Panc1 (cell line): ENCODE results near the gene SDK1.

Experiments
- POLR2AphosphoS5 ChIP-seq: IDR thresholded peaks from 2 replicates; pipeline ENCODE4 v1.6.1; 2012; ENCODE audit warnings: mild to moderate bottlenecking, low read depth, low read length, moderate library complexity
- SIN3A ChIP-seq: IDR thresholded peaks from 2 replicates; pipeline ENCODE4 v1.6.1; 2012; ENCODE audit warnings: low read depth, mild to moderate bottlenecking, low read length, moderate library complexity, borderline replicate concordance; ENCODE audit not compliant: insufficient read depth
- TF ChIP-seq, protein P1 (sequence below): fragments of 450-650 bp; IDR thresholded peaks from 2 replicates; pipeline ENCODE4 v1.5.1; 2017; ENCODE audit warnings: mild to moderate bottlenecking
- TF ChIP-seq, protein P2 (sequence below), 2 experiments: IDR thresholded peaks; 2 replicates each; pipeline ENCODE4 v1.6.1; 2011 to 2012; ENCODE audit warnings: low read depth in 2 of 2, control low read depth in 1 of 2, low read length in 1 of 2, mild to moderate bottlenecking in 1 of 2, moderate library complexity in 1 of 2; ENCODE audit not compliant: insufficient read depth in 1 of 2

DNA sequence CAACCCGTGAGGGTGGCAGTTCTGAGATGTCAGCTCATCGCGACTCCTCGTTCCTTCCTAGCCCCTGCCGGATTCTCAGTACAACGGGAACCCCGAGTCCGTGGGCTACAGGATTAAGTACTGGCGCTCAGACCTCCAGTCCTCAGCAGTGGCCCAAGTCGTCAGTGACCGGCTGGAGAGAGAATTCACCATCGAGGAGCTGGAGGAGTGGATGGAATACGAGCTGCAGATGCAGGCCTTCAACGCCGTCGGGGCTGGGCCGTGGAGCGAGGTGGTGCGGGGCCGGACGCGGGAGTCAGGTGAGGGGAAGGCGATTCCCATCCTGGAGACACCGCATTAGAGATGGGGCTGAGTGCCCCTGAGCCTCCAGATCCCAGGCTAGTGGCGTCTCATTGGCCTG, 812.9 kb downstream of the SDK1 start:
- TF ChIP-seq, protein P1, sequence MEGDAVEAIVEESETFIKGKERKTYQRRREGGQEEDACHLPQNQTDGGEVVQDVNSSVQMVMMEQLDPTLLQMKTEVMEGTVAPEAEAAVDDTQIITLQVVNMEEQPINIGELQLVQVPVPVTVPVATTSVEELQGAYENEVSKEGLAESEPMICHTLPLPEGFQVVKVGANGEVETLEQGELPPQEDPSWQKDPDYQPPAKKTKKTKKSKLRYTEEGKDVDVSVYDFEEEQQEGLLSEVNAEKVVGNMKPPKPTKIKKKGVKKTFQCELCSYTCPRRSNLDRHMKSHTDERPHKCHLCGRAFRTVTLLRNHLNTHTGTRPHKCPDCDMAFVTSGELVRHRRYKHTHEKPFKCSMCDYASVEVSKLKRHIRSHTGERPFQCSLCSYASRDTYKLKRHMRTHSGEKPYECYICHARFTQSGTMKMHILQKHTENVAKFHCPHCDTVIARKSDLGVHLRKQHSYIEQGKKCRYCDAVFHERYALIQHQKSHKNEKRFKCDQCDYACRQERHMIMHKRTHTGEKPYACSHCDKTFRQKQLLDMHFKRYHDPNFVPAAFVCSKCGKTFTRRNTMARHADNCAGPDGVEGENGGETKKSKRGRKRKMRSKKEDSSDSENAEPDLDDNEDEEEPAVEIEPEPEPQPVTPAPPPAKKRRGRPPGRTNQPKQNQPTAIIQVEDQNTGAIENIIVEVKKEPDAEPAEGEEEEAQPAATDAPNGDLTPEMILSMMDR: no peak
- no peak for TF ChIP-seq POLR2AphosphoS5
- TF ChIP-seq, protein P2, sequence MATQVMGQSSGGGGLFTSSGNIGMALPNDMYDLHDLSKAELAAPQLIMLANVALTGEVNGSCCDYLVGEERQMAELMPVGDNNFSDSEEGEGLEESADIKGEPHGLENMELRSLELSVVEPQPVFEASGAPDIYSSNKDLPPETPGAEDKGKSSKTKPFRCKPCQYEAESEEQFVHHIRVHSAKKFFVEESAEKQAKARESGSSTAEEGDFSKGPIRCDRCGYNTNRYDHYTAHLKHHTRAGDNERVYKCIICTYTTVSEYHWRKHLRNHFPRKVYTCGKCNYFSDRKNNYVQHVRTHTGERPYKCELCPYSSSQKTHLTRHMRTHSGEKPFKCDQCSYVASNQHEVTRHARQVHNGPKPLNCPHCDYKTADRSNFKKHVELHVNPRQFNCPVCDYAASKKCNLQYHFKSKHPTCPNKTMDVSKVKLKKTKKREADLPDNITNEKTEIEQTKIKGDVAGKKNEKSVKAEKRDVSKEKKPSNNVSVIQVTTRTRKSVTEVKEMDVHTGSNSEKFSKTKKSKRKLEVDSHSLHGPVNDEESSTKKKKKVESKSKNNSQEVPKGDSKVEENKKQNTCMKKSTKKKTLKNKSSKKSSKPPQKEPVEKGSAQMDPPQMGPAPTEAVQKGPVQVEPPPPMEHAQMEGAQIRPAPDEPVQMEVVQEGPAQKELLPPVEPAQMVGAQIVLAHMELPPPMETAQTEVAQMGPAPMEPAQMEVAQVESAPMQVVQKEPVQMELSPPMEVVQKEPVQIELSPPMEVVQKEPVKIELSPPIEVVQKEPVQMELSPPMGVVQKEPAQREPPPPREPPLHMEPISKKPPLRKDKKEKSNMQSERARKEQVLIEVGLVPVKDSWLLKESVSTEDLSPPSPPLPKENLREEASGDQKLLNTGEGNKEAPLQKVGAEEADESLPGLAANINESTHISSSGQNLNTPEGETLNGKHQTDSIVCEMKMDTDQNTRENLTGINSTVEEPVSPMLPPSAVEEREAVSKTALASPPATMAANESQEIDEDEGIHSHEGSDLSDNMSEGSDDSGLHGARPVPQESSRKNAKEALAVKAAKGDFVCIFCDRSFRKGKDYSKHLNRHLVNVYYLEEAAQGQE (IDR thresholded peaks at IDR 0.05; ENCODE audit: insufficient read depth in 1 of 2, low read depth in 2 of 2, low read length in 1 of 2): no peak
- TF ChIP-seq SIN3A: no peak
